Neutrophil (primary cell): ENCODE data around the gene AMIGO1.

ENCODE experiments used
- H3K27ac ChIP-seq: fragments of 200-600 bp; sonication (generic); 2 replicates; pipeline ENCODE4 v1.5.1; 2016; ENCODE audit warnings: mild to moderate bottlenecking, moderate library complexity
- H3K27me3 ChIP-seq: fragments of 200-600 bp; sonication (generic); 2 replicates; pipeline ENCODE4 v1.6.0; 2016; ENCODE audit warnings: mild to moderate bottlenecking
- H3K36me3 ChIP-seq: fragments of 200-600 bp; sonication (generic); 2 replicates; pipeline ENCODE4 v1.5.1; 2017
- H3K4me1 ChIP-seq, 2 experiments: fragments of 200-600 bp in 1 of 2; sonication (generic) in 1 of 2; 1 replicate in 1 of 2; 2 replicates in 1 of 2; pipeline versions ENCODE4 v1.5.1 to v1.6.1; 2013 to 2016; ENCODE audit warnings: low read depth in 1 of 2, low read length in 1 of 2, mild to moderate bottlenecking in 1 of 2, moderate library complexity in 1 of 2; ENCODE audit not compliant: control insufficient read depth in 1 of 2, insufficient read depth in 1 of 2
- H3K4me3 ChIP-seq, 2 experiments: fragments of 200-600 bp in 1 of 2; sonication (generic) in 1 of 2; 1 replicate in 1 of 2; 2 replicates in 1 of 2; pipeline ENCODE4 v1.5.1; 2013 to 2016; ENCODE audit warnings: low read depth in 1 of 2, low read length in 1 of 2, mild to moderate bottlenecking in 1 of 2, moderate library complexity in 1 of 2
- H3K9me3 ChIP-seq: fragments of 200-600 bp; sonication (generic); 2 replicates; pipeline ENCODE4 v1.5.1; 2016
- TF ChIP-seq, protein P1 (sequence below): fragments of 200-600 bp; sonication (generic); IDR thresholded peaks from 2 replicates; pipeline ENCODE4 v1.5.1; 2016; ENCODE audit warnings: antibody characterized with exemption

AMIGO1 gene

DNA sequence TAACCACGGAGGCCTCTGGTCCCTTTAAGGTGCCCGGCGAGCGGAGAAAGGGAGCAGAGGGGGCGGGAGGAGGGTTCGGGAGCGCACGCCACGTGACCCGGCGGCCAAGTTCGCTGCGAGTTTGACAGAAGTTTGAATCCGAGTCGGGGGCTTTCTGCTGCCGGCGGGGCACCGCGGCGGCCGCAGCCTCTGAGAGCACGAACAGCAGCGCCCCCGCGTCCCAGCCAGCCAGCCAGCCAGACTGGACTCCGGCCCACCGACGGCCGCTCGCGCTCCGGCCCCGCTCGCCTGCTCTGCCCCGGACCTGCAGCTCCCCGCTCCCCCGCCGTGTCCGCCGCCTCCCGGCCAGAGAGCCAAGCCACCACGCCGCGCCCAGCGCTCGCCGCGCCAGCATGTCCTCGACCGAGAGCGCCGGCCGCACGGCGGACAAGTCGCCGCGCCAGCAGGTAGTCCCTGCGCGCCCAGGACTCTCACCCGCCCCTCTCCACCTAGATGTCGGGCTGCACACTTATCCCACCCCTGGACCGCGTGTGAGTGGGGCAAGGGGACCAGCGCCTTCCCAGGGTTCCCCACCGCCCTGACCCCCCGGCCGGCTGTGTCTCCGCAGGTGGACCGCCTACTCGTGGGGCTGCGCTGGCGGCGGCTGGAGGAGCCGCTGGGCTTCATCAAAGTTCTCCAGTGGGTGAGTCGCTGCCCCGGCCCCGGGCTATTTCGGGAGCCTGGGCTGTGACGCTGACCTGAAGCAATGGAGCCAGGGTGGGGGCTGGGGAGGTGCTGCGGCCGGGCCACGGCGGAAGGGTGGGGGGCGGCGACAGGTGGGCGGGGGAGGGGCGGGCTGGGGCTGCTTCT is 42.9 kb downstream of the AMIGO1 start, which contains the start of gene SYPL2:
Gene SYPL2 (plus strand): TSS at position 95 of the 849 bp plus-strand sequence. CDS start 298 bp downstream, at position 393.
- TF ChIP-seq, protein P1, sequence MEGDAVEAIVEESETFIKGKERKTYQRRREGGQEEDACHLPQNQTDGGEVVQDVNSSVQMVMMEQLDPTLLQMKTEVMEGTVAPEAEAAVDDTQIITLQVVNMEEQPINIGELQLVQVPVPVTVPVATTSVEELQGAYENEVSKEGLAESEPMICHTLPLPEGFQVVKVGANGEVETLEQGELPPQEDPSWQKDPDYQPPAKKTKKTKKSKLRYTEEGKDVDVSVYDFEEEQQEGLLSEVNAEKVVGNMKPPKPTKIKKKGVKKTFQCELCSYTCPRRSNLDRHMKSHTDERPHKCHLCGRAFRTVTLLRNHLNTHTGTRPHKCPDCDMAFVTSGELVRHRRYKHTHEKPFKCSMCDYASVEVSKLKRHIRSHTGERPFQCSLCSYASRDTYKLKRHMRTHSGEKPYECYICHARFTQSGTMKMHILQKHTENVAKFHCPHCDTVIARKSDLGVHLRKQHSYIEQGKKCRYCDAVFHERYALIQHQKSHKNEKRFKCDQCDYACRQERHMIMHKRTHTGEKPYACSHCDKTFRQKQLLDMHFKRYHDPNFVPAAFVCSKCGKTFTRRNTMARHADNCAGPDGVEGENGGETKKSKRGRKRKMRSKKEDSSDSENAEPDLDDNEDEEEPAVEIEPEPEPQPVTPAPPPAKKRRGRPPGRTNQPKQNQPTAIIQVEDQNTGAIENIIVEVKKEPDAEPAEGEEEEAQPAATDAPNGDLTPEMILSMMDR: no peak
- H3K27ac ChIP-seq: no peak within 1 kb of the TSS
- no peaks in the 10 kb centered on the region for H3K9me3 ChIP-seq
- H3K36me3 ChIP-seq: no peaks in the 10 kb centered on the region
- peaks cover 5 to 11% of the 10 kb centered on the region in 2 experiments for H3K4me1 ChIP-seq
- peak within 1 kb of the TSS in 1 of 2 experiments; percentile 38 for H3K4me3 ChIP-seq
- H3K27me3 ChIP-seq: peaks cover 100% of the 10 kb centered on the region

DNA sequence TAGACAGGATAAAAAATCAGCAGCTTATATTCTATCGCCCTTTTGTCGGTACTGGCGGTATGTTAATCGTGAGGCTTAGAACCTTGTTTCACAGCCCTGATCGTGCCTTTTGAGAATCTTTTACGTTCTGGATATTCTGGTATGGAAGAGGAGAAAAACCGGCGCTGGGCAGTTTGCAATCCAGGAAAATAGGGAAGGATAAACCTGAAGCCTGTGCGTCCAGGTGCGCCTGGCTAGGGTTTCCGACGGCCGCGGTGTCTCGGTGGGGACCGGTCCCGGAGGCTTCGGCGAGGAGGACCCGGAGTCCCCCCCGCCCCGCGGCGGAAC is 43.4 kb downstream of the AMIGO1 start:
- H3K4me1 ChIP-seq: peaks cover 5 to 11% of the 10 kb centered on the region in 2 experiments
- no peaks in the 10 kb centered on the region for H3K36me3 ChIP-seq
- peaks cover 100% of the 10 kb centered on the region for H3K27me3 ChIP-seq
- H3K4me3 ChIP-seq: peak overlapping the region in 1 of 2 experiments; percentile 38
- H3K9me3 ChIP-seq: no peaks in the 10 kb centered on the region
- TF ChIP-seq, protein P1: no peak
- no peak overlapping the region for H3K27ac ChIP-seq

DNA sequence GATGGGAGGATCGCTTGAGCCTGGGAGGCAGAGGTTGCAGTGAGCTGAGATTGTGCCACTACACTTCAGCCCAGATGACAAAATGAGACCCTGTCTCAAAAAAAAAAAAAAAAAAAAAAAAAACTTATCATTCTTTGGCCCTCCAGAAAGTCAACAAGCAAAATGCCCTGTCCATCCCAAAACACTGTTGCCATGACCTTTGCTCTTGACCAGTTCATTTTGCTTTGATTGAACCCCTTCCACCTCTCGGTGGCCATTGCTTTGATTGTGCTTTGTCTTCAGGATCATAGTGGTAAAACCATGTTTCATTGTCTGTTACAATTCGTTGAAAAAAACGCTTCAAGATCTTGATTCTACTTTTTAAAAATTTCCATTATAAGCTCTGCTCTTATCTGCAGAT is 51.7 kb downstream of the AMIGO1 start:
- H3K4me1 ChIP-seq: no peaks in the 10 kb centered on the region
- H3K9me3 ChIP-seq: no peaks in the 10 kb centered on the region
- no peaks in the 10 kb centered on the region for H3K36me3 ChIP-seq
- TF ChIP-seq, protein P1: no peak
- peaks cover 95% of the 10 kb centered on the region for H3K27me3 ChIP-seq
- no peak overlapping the region for H3K4me3 ChIP-seq
- no peak overlapping the region for H3K27ac ChIP-seq

DNA sequence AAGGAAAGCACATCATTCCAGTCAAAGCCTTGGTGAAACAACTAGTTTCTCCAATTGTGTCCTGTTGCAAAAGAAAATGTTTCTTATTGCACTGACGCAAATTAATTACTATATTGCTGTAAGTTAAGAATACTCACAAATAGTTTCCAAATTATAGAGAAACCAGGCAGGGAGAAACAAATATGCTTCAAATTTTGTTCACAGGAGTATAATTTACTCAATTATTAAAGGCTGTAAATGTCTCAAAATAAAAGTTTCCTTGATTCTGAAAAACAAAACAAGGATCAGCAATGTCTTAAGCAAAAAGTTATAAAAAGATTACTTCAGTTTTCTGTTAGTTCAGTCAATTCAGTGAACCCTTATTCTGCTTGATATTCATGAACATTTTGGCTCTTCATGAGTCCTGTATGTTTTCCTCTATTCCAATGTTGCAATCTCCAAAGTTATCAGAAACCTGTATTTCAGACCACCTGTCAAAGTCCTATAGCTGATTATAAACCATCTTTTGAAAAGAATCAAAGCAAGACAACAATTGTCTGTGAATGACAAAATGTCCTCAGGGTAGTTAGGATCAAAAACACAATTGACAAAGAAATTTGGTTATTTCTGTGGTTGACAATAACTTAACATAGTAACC is 54.9 kb downstream of the AMIGO1 start:
- no peaks in the 10 kb centered on the region for H3K4me1 ChIP-seq
- no peak overlapping the region for H3K27ac ChIP-seq
- peaks cover 95% of the 10 kb centered on the region for H3K27me3 ChIP-seq
- H3K4me3 ChIP-seq: no peak overlapping the region
- H3K9me3 ChIP-seq: no peaks in the 10 kb centered on the region
- H3K36me3 ChIP-seq: no peaks in the 10 kb centered on the region
- TF ChIP-seq, protein P1: no peak
